ENCODE measurements around the gene AURKAIP1.
"Not testable (repeated sequence)": the region's sequence is repeated elsewhere in the genome, so short reads cannot be mapped to it uniquely, and the experiment has no call there.

AURKAIP1 gene

DNA sequence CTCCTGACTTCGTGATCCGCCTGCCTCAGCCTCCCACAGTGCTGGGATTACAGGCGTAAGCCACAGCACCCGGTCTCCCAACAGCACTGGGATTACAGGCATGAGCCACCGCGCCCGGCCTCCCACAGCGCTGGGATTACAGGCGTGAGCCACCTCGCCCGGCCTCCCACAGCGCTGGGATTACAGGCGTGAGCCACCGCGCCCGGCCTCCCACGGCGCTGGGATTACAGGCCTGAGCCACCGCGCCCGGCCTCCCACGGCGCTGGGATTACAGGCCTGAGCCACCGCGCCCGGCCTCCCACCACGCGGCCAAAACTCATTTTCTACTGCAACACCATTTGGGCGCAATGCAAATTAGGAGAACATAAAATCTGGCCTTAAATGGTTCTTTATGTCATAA is 10.3 kb upstream of the AURKAIP1 start:
- DNase-seq, result not testable (repeated sequence)

DNA sequence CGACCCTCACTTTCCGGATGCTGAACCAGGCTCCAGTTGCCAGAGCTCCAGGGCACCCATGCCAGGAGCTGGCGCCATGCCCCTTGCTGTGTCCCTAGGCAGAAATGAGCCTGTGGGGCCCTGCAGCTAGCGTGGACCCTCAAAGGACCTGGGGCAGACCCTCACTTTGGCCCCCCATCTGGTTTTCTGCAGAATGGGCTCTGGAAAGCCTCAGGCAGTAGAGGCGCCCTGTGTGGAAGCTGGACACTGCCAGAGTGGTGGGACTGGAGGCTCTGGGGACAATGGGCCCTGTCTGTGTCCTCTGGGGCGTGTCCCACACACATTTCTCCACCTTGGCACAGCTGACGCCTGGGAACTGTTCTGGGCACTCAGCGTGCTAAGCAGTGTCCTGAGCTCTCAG is 6.3 kb upstream of the AURKAIP1 start:
- DNase-seq, result no peak

DNA sequence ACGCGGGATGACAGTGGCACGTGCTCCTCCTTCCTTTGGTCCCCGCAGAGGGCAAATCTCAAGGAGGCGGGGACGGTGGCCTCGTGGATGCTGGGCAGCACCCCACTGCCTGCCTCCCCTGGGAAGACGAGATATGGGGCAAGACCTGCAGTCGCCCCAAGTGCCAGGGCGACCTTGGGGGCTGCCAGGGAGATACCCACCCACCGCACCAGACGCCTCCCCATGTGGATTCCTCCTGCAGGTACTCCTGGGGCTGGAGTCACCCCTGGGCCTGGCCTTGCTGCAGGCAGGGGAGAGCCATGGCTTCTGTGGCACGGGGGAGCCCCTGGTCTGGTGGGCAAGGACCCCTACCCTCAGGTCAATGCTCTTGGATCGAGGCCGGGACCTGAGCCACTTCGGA is 5.9 kb upstream of the AURKAIP1 start:
- DNase-seq, result no peak

DNA sequence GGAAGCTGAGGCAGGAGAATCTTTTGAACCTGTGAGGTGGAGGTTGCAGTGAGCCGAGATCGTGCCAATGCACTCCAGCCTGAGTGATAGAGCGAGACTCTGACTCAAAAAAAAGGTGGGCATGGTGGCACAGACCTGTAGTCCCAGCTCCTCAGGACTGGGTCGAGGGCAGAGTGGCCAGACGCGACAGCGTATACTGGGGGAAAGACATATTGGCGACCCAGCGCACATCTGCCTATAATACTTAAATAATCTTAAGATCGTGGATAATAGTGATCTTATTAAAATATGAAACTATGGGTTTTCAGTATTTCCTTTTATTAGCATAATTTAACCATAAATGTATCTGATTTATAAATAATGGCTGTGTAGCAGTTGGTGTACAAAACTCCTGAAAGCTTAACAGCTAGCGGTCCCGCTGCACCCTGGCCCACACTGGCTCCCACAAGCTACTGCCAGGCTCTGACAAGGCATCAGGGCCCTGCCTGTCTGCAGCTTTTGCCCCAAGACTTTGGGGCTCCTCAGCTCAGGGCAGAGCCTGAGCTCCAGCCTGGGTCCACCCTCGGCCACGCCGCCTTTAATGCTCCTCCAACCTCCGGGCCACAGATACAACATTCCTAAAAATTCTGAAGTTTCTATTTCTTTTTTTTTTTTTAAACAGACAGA is 2.7 kb upstream of the AURKAIP1 start:
- DNase-seq, result no peak

DNA sequence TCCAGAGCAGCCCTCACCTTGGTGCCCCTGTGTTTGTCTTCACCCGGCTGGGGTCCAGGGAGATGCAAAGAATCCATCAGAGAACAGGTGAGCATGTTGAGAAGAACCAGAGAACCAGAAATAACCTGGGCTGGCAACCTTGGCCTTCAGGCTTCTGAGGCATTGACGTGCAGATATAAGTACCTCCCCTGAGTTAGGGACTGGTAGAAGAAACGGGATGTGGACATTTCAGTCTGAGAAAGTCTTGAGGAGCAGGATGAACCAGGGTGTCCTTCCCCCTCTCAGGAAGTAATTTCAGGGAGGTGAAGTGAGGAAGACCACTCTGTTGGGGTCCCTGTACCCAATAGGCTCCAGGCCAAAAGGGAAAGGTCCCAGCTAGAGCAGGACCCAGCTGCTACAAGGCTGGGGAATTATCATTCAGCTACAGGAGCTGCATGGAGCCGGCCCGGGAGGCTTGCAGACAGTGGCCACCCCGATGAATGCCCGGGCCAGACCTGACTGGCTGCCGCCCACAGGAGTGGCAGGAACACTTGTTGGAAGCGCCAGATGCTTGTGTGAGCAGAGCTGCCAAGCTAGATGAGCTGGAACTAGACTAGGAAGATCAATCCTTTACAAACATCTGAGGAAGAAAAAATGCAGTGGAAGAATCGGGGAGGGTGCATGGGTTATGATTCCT is 1.7 kb upstream of the AURKAIP1 start:
- no peak for DNase-seq

DNA sequence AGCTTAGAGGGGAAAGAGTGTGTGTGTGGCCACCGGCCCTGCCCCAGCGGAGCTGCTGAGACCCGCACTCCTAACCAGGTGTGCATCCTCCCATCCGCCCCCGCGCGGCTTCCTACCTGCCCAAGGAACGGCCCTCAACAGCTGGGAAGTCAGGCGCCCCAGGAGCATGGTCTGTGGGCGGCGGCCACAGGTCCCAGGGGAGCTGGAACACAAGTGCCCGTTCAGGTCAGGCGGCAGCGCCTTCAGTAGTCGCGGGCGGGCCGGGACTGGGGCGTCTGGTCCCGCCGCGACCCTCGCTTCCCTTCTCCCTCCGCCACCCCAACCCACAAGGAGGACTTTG is 448 bp downstream of the AURKAIP1 start:
- no peak for DNase-seq

DNA sequence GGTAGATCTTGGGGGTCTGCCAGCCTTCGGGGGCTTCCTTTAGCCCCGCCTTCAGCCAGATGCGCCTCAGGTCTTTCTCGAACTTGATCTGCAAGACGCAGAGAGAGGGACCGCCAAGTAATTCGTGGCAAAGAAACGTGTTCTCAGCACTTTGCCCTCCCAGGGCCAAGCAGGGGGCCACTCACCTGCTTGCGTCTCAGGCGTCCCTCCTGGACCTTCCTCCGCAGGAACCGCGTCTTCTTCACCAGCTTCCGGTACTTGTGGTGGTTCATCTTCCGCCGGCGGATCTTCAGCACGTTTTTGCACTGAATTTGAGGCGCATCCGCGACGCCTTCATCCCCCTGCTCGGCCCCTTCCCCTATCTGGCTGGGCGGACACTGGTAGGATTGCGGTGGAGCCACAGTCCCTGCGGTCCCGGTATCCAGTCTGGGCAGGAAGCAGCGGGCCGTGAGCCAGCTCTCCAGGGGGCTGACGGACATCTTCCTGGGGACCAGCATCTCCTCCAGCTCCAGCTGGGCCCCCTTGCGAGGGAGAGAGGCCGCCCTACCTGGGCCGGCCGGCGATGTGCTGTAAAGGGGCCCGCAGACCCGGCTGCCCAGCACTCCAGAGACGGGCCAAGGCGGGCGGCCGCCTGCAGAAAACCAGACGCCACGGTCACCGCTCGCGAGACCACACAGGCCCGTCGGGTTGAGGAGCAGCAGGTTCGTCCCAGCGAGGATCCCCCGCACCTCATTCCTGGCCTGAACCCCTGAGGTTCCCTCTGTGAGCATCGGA is 1.0 kb downstream of the AURKAIP1 start:
- no peak for DNase-seq

DNA sequence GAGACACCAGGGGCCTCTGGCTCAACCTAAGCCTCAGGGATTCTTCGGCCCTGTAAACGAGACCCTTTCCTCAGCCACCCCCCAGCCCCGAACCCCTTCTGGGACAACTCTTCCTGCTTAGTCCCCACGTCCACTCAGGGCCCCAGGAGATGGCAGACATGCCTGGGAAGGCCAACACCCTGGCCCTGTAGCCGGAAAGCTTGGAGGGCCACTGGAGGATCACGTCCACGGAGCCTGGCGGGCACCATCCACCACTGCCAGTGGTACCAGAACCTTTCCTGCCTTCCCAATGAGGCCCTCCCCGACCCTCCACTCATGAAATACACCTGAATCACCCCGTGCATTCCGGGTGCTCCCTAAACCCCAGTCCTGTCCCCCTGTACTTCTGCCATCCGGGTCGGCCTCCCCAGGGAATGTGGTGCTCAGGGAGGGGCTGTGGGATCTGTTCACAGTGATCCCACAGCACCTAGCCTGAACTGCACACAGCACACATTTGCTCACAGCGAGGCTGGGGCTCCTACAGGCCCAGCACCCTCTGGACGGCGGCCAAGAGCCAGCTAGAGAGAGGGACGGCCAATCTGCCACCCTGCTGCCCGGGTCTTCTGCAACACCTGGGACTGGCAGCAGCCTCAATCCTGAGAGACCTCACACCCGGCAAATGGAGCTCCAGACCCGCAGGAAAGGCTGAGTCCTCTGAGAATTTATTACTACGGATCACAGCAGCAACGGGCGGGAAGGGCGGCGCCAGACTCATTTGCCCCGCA is 1.8 kb downstream of the AURKAIP1 start:
- DNase-seq, result no peak

DNA sequence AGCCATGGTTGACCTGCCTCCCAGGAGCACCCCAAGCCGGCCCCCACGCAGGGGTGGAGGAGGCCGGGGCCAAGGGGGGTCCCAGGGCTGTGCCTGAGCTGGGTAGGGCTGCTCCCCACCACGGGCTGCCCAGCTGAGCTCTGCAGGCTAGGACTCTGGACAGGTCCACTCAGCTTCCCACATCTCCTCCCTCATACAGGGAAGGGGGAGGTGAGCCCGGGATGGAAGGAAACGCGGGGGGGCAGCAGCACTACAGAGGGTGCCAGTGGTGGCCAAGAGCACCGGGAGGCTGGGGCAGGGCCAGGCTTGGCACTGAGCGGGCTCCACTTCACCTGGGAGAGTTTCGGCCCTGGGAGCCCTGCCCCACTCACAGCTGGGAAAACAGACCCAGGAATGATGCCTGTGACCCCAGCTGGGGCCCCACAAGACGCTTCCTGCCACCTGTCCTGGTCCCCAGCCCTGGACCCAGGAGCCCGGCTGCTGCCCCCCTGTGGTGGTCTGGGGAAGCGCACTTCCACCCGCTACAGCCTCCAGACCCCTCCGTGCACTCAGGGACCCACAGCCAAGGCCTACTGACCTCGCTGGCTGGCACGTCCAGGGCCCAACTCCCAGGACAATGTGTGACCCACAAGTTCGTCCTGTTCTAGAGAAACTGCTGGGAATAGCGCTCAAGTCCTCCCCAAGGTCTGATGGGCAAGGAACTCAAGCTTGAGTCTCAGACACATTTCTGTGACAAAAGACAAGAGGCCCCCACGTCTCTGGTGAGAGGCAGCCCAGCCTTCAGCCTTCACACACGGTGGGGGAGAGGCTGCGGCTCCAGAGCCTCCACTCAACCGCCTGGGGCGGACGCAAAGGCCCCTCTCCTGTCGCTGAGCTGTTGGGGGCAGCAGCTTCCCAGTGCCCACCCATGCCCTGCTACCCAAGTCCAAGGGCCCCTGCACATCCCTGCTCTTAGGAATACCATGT is 3.0 kb downstream of the AURKAIP1 start:
- peak; percentile 47 for DNase-seq

DNA sequence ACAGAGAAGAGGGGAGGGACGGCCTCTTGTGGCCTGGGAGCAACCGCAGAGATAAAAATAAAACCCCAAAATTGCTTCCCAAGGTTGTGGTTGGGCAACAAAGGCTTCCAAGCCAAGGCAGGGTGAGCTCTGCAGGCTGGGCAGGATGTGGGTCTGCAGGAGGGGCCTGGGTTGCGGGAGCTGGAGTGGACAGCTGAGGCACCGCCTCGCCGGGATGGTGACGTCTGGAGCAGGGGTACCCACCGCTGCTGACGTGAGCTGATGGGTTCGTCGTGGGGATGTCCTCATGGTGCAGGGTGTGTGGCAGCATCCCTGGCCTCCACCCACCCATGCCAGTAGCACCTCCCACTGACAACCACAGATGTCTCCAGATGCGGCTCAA is 3.7 kb downstream of the AURKAIP1 start:
- DNase-seq, result peak; percentile 58

DNA sequence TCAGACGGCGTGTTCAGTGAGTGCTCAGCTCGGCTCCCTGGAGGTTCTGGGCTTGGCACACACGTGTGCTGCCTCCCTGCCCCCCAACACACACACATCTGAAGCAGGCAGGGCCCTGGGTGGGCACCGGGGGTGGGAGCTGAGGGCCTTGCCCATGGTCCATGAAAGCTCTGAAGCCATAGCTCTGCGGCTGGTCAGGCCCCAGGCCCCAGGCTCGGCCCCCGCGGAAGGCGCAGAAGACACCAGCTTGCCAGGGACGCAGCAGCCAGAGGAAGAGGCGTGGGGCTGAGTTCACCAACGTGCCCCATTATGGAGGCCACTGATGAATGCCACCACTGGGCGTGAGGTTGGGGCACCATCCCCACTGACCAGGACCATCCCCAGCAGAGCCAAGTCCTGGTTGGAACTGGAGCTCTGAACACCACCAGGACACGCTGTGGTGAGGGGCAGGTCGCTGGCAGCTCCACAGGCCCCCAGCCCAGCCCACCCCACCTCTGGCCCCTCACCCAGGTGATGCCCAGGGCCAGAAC is 4.2 kb downstream of the AURKAIP1 start:
- DNase-seq, result no peak

DNA sequence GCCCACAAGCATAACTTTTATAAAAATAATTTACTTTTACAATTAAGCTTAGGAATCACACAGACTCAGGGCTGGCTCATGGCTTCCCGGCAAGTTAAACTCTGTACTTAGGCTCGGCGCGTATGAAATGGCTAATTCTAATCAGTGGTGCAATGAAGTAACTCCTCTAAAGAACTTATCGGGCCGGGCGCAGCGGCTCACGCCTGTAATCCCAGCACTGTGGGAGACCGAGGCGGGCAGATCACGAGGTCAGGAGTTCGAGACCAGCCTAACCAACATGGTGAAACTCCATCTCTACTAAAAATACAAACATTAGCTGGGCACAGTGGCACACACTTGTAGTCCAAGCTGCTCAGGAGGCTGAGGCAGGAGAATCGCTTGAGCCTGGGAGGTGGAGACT is 4.9 kb downstream of the AURKAIP1 start:
- not testable (repeated sequence) for DNase-seq

DNA sequence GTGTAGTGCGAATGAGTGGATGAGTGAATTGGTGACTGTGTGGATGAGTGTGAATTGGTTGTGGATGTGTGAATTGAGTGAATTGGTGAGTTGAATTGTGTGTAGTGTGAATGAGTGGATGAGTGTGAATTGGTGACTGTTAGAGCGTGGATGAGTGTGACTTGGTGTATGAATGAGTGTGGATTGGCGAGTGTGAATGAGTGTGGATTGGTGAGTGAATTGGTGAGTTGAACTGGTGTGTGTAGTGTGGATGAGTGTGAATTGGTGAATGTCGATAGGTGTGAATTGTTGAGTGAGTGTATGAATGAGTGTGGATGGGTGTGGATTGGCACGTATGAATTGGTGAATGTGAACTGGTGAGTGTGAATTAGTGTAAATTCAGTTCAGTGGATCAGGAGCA is 7.7 kb downstream of the AURKAIP1 start:
- DNase-seq, result no peak

DNA sequence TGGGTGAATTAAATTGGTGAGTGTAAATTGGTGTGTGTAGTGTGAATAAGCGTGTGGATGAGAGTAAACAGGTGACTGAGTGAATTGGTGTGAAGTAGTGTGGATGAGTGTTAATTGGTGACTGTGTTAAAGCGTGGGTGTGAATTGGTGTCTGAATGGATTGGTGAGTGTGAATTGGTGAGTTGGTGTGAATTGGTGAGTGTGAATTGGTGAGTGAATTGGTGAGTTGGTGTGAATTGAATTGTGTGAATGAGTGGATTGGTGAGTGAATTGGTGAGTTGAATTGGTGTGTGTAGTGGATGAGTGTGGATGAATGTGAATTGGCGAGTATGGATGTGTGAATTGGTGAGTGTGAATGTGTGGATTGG is 8.3 kb downstream of the AURKAIP1 start:
- no peak for DNase-seq

DNA sequence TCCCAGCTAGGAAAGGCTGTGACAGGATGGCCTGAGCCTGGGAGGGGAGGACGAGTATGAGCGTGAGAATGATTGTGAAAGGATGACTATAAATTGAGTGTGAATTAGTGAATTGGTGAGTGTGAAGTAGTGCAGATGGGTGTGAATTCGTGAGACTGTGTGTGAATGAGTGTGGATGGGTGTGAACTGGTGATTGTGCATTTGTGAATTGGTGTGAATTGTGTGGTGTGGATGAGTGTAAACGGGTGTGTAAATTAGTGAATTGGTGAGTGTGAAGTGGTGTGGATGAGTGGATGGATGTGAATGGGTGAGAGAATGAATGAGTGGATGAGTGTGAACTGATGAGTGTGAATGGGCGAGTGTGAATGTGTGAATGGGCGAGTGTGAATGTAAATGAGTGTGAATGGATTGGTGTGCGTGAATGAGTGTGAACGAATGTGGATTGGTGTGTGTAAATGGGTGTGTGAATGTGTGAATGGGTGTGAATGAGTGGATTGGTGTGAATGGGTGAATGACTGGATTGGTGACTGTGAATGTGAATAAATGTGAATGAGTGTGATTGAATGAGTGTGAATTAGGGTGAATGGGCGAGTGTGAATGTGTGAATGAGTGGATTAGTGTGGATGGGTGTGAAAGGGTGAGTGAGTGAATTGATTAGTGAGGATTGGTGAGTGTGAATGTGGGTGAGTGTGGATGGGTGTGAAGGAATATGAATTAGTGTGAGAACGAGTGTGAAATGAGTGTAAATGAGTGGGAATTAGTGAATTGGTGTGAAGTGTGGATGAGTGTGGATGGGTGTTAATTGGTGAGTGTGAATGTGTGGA is 8.9 kb downstream of the AURKAIP1 start:
- DNase-seq, result no peak

DNA sequence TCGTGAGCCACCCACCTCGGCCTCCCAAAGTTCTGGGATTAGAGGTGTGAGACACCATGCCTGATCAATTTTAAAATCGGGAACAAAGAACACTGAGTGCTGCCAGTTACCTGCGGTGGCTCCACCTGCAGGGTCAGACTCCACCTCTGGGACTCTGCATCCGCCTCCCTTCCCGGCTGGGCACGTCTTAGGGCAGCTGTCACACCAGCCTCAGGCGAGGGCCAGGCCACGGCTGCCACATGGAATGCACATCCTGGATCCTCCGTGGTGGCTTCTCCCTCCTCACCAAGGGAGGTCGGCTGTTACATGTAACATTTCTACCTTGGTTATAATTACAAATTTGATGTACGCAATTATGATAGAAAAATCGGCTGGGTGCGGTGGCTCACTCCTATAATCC is 10.7 kb downstream of the AURKAIP1 start:
- no peak for DNase-seq

DNA sequence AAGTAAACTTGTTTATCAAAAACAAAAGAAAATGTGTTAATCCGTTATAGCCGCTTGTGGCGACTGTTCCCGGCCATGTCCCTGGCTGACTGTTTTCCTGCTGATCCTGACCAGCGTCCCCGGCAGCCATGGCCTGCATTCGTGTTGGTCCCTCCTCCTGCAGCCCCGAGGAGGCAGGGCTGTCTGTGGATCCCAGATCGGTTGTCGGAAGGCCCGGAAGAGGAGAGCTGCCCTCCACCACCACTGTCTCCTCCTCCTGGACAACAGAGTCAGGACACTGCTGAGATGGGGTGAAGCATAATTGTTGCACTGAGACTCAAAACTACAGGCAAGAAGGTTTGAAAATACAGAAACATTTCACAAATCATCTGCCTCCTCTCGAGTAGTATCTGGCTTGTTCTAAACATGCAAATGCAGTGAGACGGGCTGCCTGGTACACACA is 13.0 kb downstream of the AURKAIP1 start:
- DNase-seq, result no peak

DNA sequence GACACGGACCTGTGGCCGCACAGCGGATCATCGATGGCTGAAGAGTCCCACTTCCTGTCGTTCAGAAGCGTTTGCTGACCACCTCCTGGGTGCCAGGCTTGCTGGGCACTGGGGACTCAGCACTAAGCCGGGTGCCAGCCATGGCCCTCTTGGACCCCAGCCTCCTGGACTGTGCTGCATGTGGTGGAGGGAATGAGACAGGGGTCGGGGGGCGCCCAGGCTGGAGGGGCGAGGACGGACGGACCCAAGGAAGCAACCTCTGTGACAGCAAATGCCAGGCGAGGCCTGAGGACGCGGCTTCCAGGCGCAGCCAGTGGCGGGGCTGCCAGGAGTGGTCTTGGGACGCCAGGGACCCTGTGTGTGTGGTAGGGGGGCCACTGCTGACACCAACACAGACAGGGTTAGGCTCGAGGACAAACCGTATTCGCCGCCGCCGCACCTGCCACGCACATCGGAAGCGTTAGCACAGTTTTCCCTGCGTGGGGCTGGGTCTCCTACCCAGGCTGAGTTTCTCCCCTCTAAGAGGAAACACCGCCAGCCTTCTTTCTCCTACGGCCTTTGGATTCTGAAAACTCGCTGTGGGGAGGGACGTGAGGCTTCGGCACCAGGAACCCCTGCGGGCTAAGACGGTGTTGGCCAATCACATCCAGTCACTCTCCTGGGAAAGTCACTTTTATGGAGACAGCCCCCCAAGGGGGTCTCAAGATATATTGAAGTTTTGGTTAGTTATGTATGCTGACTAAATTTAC is 13.6 kb downstream of the AURKAIP1 start:
- no peak for DNase-seq

DNA sequence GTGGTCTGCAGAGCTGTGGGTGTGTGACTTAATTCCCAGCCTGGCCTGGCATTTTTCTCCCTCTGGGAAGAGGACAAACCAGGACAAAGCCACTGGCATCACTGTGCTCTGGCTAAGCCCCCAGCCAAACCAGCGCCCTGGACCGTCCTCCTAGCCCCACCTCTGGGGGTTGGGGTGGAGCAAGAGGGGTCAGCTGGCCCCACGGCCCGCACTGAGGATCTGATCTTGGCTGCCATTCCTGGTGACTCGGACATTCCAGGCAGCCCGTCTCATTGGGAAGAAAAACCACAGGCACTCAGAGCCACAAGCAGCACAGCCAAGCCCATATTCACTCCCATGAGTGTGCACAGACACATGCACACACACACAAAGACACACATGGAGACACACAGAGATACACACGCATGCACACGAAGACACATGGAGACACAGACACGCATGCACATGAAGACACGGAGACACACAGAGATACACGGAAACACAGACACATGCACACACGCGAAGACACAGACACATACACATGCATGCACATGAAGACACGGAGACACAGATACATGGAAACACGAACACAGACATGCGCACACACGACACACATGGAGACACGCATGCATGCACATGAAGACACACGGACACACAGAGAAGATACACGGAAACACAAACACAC is 14.4 kb downstream of the AURKAIP1 start:
- no peak for DNase-seq

Measured in GDM1 (cell line).